ENCODE data around the gene DPP6. TPM values are rescaled to one million over a fixed set of nuclear protein-coding genes. Genes with fewer than 3 reads are reported as not detected.

Gene DPP6
- total and polyA plus RNA-seq, 8 donors = 1.0 to 11.2 (median 2.6) TPM

DNA sequence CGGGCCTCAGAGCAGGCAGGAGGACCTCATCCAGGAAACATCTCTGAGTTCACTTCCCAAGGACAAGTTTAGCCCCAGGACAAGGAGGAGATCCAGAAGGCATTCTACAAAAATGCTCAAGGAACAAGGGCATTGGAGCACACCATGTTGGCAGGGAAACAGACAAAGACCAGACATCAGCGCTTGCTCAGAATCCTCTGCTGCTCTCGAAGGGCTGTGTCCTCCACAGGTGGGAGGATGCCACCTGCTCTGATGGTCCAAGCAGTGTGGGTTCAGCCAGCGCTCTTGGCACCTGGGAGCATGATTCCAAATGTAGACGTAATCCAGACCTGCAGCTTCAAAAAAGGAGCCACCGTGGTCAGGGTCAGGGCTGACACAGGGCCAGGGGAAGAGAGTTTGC is 160.7 kb downstream of the DPP6 start:
- FAIRE-seq (no peak), ATAC-seq (no peak), DNase-seq (no peak)
- intact Hi-C loops (cut with DNase I) = no loop called here
- no peaks in the 10 kb centered on the region for H3K4me1 ChIP-seq
- H3K27me3 ChIP-seq = no peaks in the 10 kb centered on the region
- H3K9me3 ChIP-seq = no peaks in the 10 kb centered on the region
- H3K36me3 ChIP-seq = no peaks in the 10 kb centered on the region
- H3K4me3 ChIP-seq = no peak overlapping the region
- H3K27ac ChIP-seq = no peak overlapping the region
- 65 to 73% methylated on average over 6 of the region's 6 CpGs for WGBS, 2 donors
- TF ChIP-seq, protein P1, sequence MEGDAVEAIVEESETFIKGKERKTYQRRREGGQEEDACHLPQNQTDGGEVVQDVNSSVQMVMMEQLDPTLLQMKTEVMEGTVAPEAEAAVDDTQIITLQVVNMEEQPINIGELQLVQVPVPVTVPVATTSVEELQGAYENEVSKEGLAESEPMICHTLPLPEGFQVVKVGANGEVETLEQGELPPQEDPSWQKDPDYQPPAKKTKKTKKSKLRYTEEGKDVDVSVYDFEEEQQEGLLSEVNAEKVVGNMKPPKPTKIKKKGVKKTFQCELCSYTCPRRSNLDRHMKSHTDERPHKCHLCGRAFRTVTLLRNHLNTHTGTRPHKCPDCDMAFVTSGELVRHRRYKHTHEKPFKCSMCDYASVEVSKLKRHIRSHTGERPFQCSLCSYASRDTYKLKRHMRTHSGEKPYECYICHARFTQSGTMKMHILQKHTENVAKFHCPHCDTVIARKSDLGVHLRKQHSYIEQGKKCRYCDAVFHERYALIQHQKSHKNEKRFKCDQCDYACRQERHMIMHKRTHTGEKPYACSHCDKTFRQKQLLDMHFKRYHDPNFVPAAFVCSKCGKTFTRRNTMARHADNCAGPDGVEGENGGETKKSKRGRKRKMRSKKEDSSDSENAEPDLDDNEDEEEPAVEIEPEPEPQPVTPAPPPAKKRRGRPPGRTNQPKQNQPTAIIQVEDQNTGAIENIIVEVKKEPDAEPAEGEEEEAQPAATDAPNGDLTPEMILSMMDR (IDR thresholded peaks at IDR 0.05) = no peak

DNA sequence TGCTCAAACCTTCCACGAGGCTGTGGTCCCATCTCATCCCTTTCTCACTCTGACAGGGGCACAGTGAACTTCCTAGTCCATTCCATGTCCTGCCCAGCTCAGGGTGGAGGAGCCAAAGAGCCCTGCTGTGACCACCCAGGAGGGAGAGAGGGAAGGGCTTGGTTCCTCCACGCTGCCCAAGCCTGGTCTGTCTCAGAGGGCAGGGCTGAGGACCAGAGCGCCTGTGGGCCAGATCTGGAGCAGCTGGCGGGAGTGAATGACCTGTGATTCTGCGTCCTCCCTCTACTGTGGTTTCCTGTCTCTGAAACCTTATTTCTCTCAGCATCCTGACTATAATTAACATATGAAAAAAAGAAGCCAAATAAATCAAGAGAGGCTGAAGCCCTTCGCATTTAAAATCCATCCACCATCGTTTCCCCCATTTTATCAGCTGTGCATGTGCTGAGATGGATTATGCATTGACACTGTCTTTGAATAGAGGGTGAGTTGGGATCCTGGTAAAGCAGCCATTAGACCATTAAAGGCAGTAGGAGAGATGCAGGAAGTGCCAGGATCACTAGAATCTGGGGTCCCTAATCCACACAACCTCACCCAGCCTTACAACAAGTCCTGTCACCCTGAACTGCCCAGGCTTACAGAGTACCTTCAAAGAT is 165.6 kb downstream of the DPP6 start:
- ATAC-seq (no peak), DNase-seq (no peak), FAIRE-seq (no peak)
- H3K9me3 ChIP-seq = no peaks in the 10 kb centered on the region
- H3K36me3 ChIP-seq = no peaks in the 10 kb centered on the region
- TF ChIP-seq, protein P1 (IDR thresholded peaks at IDR 0.05) = no peak
- H3K4me1 ChIP-seq = no peaks in the 10 kb centered on the region
- H3K27me3 ChIP-seq = no peaks in the 10 kb centered on the region
- intact Hi-C loops (cut with DNase I) = no loop called here
- no peak overlapping the region for H3K4me3 ChIP-seq
- WGBS, 2 donors = 47 to 51% methylated on average over 7 of the region's 7 CpGs
- H3K27ac ChIP-seq = no peak overlapping the region

DNA sequence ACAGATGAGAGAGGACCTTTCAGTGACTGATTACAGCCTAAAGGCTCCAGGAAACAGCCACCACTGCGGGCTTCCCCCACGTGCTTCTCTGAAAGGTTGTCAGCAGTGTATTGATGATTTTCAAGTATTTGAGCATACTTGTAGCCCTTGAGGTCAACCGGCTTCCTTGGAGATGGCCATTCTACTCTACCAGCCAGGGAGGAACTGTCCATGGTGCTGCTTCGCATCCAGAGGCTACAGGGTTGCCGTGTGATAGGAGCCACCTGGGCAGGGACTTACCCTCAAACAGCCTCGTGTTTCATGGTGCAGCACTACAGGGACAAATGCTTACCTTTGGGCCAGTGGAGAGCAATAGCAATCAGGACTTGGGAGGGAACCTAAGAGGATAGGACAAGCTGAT is 179.5 kb downstream of the DPP6 start:
- Histone ChIP-seq H3K27ac (no peak overlapping the region), H3K36me3 (no peaks in the 10 kb centered on the region), H3K27me3 (no peaks in the 10 kb centered on the region), H3K4me3 (no peak overlapping the region), H3K4me1 (no peaks in the 10 kb centered on the region), H3K9me3 (no peaks in the 10 kb centered on the region)
- WGBS, 2 donors = 30% methylated on average over 6 of the region's 6 CpGs
- no peak for FAIRE-seq
- DNase-seq = no peak
- ATAC-seq = no peak
- TF ChIP-seq, protein P1 (IDR thresholded peaks at IDR 0.05) = no peak
- intact Hi-C loops (cut with DNase I) = no loop called here

DNA sequence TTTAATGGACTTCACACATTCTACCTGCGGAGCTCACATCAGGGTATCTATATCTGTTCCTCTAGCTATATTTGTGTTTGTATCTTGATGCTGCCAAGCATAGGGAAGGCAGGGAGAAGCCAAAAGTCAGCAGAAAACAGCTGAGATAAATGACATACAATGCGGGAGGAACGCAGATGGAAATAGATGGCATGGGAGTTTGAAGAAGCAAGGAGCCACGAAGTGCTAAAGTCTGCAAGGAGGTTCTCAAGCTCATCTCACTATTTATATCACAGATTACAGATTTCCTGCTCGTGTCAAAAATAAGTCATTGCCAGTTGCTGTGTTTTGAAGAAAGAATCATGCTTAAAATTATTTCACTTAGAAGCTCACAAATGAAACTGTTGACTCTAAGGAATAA is 180.5 kb downstream of the DPP6 start:
- no peak overlapping the region for H3K4me3 ChIP-seq
- intact Hi-C loops (cut with DNase I) = no loop called here
- DNase-seq (no peak), FAIRE-seq (no peak), ATAC-seq (no peak)
- H3K4me1 ChIP-seq = no peaks in the 10 kb centered on the region
- no peak overlapping the region for H3K27ac ChIP-seq
- no peaks in the 10 kb centered on the region for H3K36me3 ChIP-seq
- no peaks in the 10 kb centered on the region for H3K9me3 ChIP-seq
- TF ChIP-seq, protein P1 (IDR thresholded peaks at IDR 0.05) = no peak
- no peaks in the 10 kb centered on the region for H3K27me3 ChIP-seq
- WGBS, 2 donors = 64 to 69% methylated on average over 5 of the region's 5 CpGs

DNA sequence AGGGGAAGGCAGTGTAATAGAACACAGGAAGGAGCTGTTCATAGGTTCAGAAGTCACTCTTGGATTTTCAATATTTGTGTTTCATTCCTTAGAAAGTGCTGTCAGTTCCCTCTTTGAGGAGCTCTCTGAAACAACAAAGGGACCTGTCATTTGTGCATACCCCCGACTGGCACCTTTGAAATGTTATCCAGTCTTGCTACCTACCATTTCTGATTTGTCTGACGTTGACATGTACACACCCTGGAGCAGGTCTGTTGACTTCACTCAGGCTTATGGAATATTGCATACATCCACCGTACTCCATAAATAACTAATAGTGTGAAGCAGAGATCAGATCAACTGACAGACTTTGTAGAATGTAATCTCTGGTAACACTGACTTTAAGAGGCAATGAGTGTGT is 189.8 kb downstream of the DPP6 start:
- no peaks in the 10 kb centered on the region for H3K4me1 ChIP-seq
- TF ChIP-seq, protein P1 (IDR thresholded peaks at IDR 0.05) = no peak
- H3K27ac ChIP-seq = no peak overlapping the region
- no peak overlapping the region for H3K4me3 ChIP-seq
- no peaks in the 10 kb centered on the region for H3K36me3 ChIP-seq
- no peaks in the 10 kb centered on the region for H3K9me3 ChIP-seq
- intact Hi-C loops (cut with DNase I) = no loop called here
- 52 to 71% methylated on average over 3 of the region's 3 CpGs for WGBS, 2 donors
- FAIRE-seq (no peak), ATAC-seq (no peak), DNase-seq (no peak)
- H3K27me3 ChIP-seq = no peaks in the 10 kb centered on the region
